ENCODE data around the gene SLIT1. TPM values are rescaled to one million over a fixed set of nuclear protein-coding genes. Genes with fewer than 3 reads are reported as not detected.

The SLIT1 gene
- total and polyA plus RNA-seq, 3 donors from 2014 or later, result 1.9 to 4.6 (median 2.5) TPM

DNA sequence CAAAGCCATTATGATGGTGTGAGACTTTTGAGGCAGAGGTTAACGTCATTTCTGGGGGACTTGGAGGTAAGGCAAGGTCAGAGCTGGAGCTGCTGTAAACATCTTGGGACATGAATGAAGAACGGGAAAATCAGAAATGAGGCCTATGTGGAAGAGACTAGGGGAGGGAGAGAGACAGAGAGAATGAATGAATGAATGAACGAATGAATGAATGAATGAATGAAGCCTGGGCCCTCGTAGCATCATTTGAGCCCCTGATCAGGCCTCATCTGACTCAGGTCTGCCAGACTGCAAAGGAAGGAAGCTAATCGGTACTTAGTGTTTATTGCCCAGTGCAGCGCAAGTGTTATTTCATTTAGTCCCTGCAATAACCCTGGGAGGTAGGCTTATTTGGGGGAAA lies 79.6 kb downstream of the SLIT1 start:
- WGBS, 2 donors, result 72 to 86% methylated on average over 6 of the region's 6 CpGs
- Histone ChIP-seq H3K27ac (no peak overlapping the region), H3K27me3 (no peaks in the 10 kb centered on the region), H3K4me3 (no peak overlapping the region), H3K4me1 (peaks cover 2% of the 10 kb centered on the region), H3K36me3 (ENCODE audit: low read depth, missing control alignments) (no peaks in the 10 kb centered on the region), H3K9me3 (no peaks in the 10 kb centered on the region)
- DNase-seq, result no peak
- TF ChIP-seq, protein P1, sequence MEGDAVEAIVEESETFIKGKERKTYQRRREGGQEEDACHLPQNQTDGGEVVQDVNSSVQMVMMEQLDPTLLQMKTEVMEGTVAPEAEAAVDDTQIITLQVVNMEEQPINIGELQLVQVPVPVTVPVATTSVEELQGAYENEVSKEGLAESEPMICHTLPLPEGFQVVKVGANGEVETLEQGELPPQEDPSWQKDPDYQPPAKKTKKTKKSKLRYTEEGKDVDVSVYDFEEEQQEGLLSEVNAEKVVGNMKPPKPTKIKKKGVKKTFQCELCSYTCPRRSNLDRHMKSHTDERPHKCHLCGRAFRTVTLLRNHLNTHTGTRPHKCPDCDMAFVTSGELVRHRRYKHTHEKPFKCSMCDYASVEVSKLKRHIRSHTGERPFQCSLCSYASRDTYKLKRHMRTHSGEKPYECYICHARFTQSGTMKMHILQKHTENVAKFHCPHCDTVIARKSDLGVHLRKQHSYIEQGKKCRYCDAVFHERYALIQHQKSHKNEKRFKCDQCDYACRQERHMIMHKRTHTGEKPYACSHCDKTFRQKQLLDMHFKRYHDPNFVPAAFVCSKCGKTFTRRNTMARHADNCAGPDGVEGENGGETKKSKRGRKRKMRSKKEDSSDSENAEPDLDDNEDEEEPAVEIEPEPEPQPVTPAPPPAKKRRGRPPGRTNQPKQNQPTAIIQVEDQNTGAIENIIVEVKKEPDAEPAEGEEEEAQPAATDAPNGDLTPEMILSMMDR (IDR thresholded peaks at IDR 0.05), result no peak
- TF ChIP-seq POLR2A (IDR thresholded peaks at IDR 0.05), result no peak
- intact Hi-C loops (cut with DNase I; ENCODE audit: low total_unique reads), result no loop called here

DNA sequence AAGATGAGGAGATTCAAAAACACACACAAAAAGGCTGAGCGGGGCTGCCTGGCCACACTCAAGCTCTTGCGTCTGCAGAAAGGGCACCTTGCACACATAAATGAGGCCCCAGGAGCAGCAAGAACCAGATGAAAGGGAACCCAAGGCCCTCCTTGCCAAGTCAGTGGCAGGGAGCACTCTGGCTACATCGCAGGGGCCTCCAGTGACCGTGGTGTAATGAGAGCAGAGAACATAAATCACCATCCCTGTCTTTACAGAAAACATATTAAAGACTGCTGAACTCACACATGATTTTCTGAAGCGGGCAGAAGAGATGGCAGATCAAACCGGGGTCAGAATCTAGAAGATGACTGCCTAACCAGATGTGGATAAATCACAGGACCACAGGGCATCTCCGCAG lies 80.5 kb downstream of the SLIT1 start:
- 85 to 93% methylated on average over 7 of the region's 7 CpGs for WGBS, 2 donors
- H3K4me1 ChIP-seq, result peaks cover 2% of the 10 kb centered on the region
- intact Hi-C loops (cut with DNase I; ENCODE audit: low total_unique reads), result no loop called here
- no peaks in the 10 kb centered on the region for H3K27me3 ChIP-seq
- H3K27ac ChIP-seq, result no peak overlapping the region
- TF ChIP-seq, protein P1 (IDR thresholded peaks at IDR 0.05), result no peak
- no peak for TF ChIP-seq POLR2A (IDR thresholded peaks at IDR 0.05)
- DNase-seq, result no peak
- H3K36me3 ChIP-seq (ENCODE audit: low read depth, missing control alignments), result no peaks in the 10 kb centered on the region
- H3K9me3 ChIP-seq, result no peaks in the 10 kb centered on the region
- no peak overlapping the region for H3K4me3 ChIP-seq

DNA sequence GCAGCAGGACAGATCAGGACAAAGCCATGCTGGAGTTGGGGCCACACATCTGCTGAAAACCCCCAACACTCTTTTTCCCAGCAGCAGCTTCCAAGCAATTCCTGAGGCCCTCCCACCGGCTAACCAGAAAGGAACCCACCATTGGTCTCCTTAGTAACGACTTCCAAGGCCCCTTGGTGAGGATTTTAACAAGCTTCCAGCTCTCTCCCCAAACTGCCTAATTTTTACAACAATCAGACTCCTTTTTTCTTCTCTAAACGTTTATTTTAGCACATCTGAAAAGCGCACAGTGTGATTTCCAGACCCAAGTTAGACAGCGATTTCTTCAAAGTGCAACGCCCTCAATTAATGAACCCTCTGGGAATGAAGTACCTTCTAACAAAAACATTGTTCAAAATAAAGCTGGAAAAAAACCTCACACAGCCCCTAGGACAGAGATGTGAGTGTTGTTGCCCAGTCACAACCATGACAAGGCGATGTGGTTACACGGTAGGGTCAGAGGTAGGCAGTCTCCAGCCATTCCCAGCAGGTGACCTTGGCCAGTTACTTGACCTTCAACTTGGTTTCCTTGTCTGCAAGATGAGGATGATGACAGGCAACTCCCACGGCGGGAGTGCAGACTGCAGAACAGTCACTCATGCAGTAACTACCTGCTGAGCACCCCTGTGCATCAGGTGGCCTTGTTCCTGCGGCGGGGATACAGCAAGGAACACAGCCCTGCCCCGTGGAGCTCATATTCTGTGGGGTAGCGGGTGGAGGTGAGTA lies 82.3 kb downstream of the SLIT1 start:
- no peak overlapping the region for H3K4me3 ChIP-seq
- no peaks in the 10 kb centered on the region for H3K9me3 ChIP-seq
- TF ChIP-seq, protein P1 (IDR thresholded peaks at IDR 0.05), result no peak
- no peak for TF ChIP-seq POLR2A (IDR thresholded peaks at IDR 0.05)
- intact Hi-C loops (cut with DNase I; ENCODE audit: low total_unique reads), result no loop called here
- H3K4me1 ChIP-seq, result peaks cover 2% of the 10 kb centered on the region
- no peak for DNase-seq
- no peak overlapping the region for H3K27ac ChIP-seq
- no peaks in the 10 kb centered on the region for H3K36me3 ChIP-seq (ENCODE audit: low read depth, missing control alignments)
- 54 to 56% methylated on average over 12 to 14 of the region's 14 CpGs for WGBS, 2 donors
- H3K27me3 ChIP-seq, result no peaks in the 10 kb centered on the region

DNA sequence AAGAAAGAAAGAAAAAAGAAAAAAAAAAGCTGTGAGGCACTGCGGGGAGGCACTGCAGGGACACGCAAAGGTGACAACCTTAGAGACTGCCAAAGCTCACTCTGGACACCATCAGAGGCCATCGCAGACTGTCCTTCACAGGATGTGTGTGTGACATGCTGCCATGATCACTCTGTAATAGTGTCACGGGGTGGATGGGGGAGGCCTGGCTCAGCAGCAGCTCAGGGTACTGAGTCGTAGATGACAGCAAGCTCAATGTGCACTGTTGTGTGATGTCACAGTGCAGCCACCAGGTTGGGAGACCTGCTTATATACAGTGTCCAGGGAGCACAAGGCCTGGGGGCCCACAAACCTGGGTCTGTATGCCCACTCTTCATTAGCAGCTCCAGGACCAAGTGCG lies 83.3 kb downstream of the SLIT1 start:
- intact Hi-C loops (cut with DNase I; ENCODE audit: low total_unique reads), result no loop called here
- H3K9me3 ChIP-seq, result no peaks in the 10 kb centered on the region
- H3K27me3 ChIP-seq, result no peaks in the 10 kb centered on the region
- no peak overlapping the region for H3K27ac ChIP-seq
- H3K4me1 ChIP-seq, result peaks cover 2% of the 10 kb centered on the region
- H3K36me3 ChIP-seq (ENCODE audit: low read depth, missing control alignments), result no peaks in the 10 kb centered on the region
- H3K4me3 ChIP-seq, result no peak overlapping the region
- no peak for TF ChIP-seq POLR2A (IDR thresholded peaks at IDR 0.05)
- TF ChIP-seq, protein P1 (IDR thresholded peaks at IDR 0.05), result no peak
- DNase-seq, result no peak
- WGBS, 2 donors, result 87 to 92% methylated on average over 6 of the region's 6 CpGs

Measured in testis (tissue), 3 donors.